NCI-H446 (cell line): Measurements from ENCODE around the gene ZNF276.

Experiments
- DNase-seq, 2 experiments: peaks; one replicate each; lab custom pipeline; 2025; lab: John Stamatoyannopoulos, UW

ZNF276 gene

GRCh38 chr16:89785523-89786155 is 64.3 kb downstream of the ZNF276 start:
- no peak for DNase-seq

- DNase-seq = no peak
These were observed 65.4 kb downstream of the ZNF276 start for GRCh38 chr16:89786474-89787364.

- DNase-seq = no peak
These were observed 66.0 kb downstream of the ZNF276 start for GRCh38 chr16:89787365-89787805.
